Aorta (tissue), 5 donors: ENCODE results near the gene ABHD16B. TPM values are rescaled to one million over a fixed set of nuclear protein-coding genes. Genes with fewer than 3 reads are reported as not detected.
"Not testable (repeated sequence)": the region's sequence is repeated elsewhere in the genome, so short reads cannot be mapped to it uniquely, and the experiment has no call there.

Experiments used
- ATAC-seq: fragments of 200-7000 bp; cut with Tn5 transposase; one replicate; pipeline ENCODE4 v1.9.1; 2022; ENCODE audit warnings: moderate library complexity; ENCODE audit not compliant: low FRiP score
- DNase-seq, 2 donors: peaks; one replicate each; pipeline ENCODE4 v3.0.0-alpha.2; 2020
- H3K27ac ChIP-seq, 2 donors: one replicate each; pipeline ENCODE4 v1.5.1; 2013; ENCODE audit warnings: low read length in 2 of 2, mild to moderate bottlenecking in 2 of 2, moderate library complexity in 2 of 2, control low read depth in 1 of 2, inconsistent platforms in 1 of 2, low read depth in 1 of 2
- H3K27me3 ChIP-seq, 2 donors: one replicate each; pipeline ENCODE4 v1.6.1; 2013; ENCODE audit warnings: control low read depth in 1 of 2, low read length in 1 of 2, mild to moderate bottlenecking in 1 of 2, moderate library complexity in 1 of 2; ENCODE audit not compliant: insufficient read depth in 2 of 2, control insufficient read depth in 1 of 2
- H3K36me3 ChIP-seq, 2 donors: one replicate each; pipeline ENCODE4 v1.6.1; 2013; ENCODE audit warnings: control low read depth in 1 of 2, low read length in 1 of 2, mild to moderate bottlenecking in 1 of 2; ENCODE audit not compliant: insufficient read depth in 2 of 2, control insufficient read depth in 1 of 2
- H3K4me1 ChIP-seq, 2 donors: one replicate each; pipeline ENCODE4 v1.6.1; 2013; ENCODE audit warnings: low read length in 2 of 2, control low read depth in 1 of 2, mild to moderate bottlenecking in 1 of 2, moderate library complexity in 1 of 2; ENCODE audit not compliant: insufficient read depth in 2 of 2, control insufficient read depth in 1 of 2
- H3K4me3 ChIP-seq, 2 donors: one replicate each; pipeline ENCODE4 v1.5.1; 2013; ENCODE audit warnings: low read length in 2 of 2, control low read depth in 1 of 2, mild to moderate bottlenecking in 1 of 2
- H3K9me3 ChIP-seq: one replicate; pipeline ENCODE4 v1.6.1; 2013; ENCODE audit warnings: mild to moderate bottlenecking, low read length; ENCODE audit not compliant: control insufficient read depth
- WGBS, 2 donors: extraction: QIAGEN DNeasy Blood & Tissue Kit; methylation state at CpG; one replicate each; pipeline ENCODE4 v1.1.7; 2013; 5-methylcytosine and 5-hydroxymethylcytosine counted together
- intact Hi-C, 2 donors: fragments of 100-400 bp; cut with DNase I; formaldehyde crosslinking; loops; one replicate each; pipeline versions ENCODE4 v1.14.2 to v1.15.0; 2022
- polyA plus RNA-seq, 2 donors: library from polyadenylated mRNA; stranded (reverse); fragments of 200-250 nt; gene quantifications; one replicate each; pipeline ENCODE4 v1.2.3, GENCODE V29; 2013
- total RNA-seq, 2 donors: library from RNA; stranded (reverse); fragmentation: NEBNext Ultra II Directional; extraction: Animal tissue kit (Norgen Biotek cat#: 25700); gene quantifications; one replicate each; pipeline ENCODE4 v1.2.1, GENCODE V29; 2021
- donor health status: healthy with polysubstance abuse.
- donor health status: Bipolar disorder and iron deficiency.
- donor health status: DM: no; HTN: no; CAD: no.
- donor health status: DM: no; HTN: no; CAD: no.
- donor health status: DM: yes; HTN: yes; CAD: no.

The ABHD16B gene
- total and polyA plus RNA-seq, 4 donors, result 0.38 TPM; not detected in 3

DNA sequence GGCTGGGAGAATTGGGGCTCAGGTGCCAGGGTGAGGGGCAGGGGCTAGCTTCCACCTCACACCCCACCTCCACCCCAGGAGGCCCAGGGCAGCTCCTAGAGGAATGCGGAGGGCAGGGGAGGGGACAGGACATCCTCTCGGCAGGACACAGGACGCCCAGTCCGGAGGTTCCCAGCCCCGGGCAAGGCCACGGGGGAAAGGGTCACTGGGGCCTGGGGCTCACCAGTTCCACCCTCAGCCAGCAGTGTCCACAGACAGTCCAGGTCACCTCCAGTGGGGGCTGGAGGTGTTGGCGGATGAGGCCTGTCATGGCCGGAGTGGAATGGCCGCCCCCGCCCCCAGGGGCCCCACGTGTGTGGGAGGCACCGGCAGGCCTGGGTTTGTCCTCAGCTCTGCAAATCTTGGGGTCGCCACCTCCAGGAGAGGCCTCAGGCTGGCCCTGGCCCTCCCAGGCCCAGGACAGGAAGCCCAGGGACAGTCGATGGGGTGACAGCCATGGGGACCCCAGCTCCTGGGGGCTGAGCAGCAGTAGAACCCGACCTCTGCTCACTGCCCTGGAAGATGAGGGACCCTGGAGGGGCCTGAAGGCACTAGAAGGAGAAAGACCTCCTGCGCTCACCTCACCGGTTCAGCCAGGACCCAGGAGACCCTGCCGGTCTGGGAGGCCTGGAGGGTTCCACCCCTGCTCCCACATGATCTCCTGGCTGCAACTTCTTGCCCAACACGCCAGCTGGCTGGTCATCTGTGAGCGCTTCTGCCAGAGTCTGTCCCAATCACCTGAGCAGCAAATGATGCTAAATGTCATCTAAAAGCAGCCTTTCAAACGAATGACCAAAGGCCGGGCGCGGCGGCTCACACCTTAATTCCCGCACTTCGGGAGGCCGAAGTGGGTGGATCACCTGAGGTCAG, 13.0 kb upstream of the ABHD16B start:
- 85 to 87% methylated on average over 27 to 28 of the region's 28 CpGs for WGBS, 2 donors
- H3K27me3 ChIP-seq, result no peaks in the 10 kb centered on the region
- intact Hi-C loops, result no loop called here
- no peaks in the 10 kb centered on the region for H3K9me3 ChIP-seq
- H3K4me1 ChIP-seq, result no peaks in the 10 kb centered on the region
- H3K4me3 ChIP-seq, result no peak overlapping the region
- no peak overlapping the region for H3K27ac ChIP-seq
- no peaks in the 10 kb centered on the region for H3K36me3 ChIP-seq
- DNase-seq (no peak), ATAC-seq (no peak)

DNA sequence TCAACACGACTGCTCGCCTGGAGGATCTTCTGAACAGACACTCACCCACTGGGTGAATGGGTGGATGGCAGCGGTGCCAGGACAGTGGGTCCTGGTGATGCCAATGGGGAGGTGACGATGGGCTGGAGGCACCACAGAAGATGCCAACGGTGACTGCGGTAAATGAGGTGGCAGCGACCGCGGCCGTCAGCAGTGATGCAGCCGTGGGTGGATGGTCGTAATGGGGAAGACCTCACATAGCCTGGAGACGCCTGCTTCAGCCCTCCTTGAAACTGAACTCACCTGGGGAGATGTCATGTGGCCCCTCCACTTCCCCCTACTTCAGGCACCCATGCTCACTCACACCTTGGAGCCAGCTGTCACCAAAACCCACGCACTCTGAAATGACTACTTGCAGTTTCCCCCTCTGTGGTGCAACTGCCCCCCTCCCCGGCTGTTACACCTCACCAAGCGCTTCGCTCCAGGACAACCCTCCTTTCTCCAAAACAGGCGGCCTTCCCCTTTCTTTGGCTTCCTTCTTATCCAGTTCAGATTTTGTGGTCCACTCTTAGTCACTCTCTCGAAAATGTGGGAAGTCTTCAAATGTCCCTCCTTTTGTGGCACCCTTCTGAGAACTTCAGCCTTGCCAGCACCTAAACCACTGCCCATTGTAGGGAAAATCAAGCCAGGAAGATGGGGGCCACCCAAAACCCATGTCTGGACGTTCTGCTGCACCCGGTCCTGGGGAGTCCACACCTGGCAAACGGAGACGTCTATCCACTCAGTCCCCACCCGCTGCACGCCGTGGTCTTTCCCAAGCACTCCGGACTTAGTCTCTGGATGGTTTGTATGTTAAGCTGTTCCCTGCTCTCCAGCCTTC, 10.4 kb upstream of the ABHD16B start:
- ATAC-seq (no peak), DNase-seq (no peak)
- Histone ChIP-seq H3K27ac (no peak overlapping the region), H3K4me1 (no peaks in the 10 kb centered on the region), H3K27me3 (no peaks in the 10 kb centered on the region), H3K4me3 (no peak overlapping the region), H3K9me3 (no peaks in the 10 kb centered on the region), H3K36me3 (no peaks in the 10 kb centered on the region)
- 57 to 59% methylated on average over 27 of the region's 27 CpGs for WGBS, 2 donors
- intact Hi-C loops, result no loop called here

DNA sequence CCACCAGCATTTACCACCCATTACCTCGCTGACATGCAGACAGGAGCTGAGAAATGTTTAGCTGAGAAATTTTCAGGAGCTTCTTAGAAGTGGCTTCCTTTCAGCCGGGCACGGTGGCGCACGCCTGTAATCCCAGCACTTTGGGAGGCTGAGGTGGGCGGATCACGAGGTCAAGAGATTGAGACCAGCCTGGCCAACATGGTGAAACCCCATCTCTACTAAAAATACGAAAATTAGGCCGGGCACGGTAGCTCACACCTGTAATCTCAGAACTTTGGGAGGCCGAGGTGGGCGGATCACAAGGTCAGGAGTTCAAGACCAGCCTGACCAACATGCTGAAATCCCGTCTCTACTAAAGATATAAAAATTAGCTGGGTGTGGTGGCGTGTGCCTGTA, 9.8 kb upstream of the ABHD16B start:
- not testable (repeated sequence) for ATAC-seq

DNA sequence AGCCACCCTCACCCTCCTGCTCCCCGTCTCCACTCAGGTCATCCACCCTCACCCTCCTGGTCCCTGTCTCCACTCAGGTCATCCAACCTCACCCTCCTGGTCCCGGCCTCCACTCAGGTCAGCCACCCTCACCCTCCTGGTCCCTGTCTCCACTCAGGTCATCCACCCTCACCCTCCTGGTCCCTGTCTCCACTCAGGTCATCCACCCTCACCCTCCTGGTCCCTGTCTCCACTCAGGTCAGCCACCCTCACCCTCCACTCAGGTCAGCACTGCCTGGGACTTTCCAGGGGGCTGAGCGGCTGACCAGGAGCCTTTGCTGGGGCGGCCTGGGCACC, 7.6 kb upstream of the ABHD16B start:
- ATAC-seq, H3K9me3 ChIP-seq, H3K27me3 ChIP-seq, H3K4me3 ChIP-seq, H3K36me3 ChIP-seq, H3K27ac ChIP-seq, DNase-seq, H3K4me1 ChIP-seq, intact Hi-C loops: not testable (repeated sequence)
- 31 to 51% methylated on average over 3 to 4 of the region's 4 CpGs for WGBS, 2 donors

More for the DNA sequence above, 9.8 kb upstream of the ABHD16B start:
- H3K9me3 ChIP-seq, DNase-seq, H3K27ac ChIP-seq, H3K36me3 ChIP-seq, H3K27me3 ChIP-seq, intact Hi-C loops, H3K4me1 ChIP-seq, H3K4me3 ChIP-seq: not testable (repeated sequence)
- WGBS, 2 donors, result 77 to 81% methylated on average over 14 of the region's 14 CpGs

DNA sequence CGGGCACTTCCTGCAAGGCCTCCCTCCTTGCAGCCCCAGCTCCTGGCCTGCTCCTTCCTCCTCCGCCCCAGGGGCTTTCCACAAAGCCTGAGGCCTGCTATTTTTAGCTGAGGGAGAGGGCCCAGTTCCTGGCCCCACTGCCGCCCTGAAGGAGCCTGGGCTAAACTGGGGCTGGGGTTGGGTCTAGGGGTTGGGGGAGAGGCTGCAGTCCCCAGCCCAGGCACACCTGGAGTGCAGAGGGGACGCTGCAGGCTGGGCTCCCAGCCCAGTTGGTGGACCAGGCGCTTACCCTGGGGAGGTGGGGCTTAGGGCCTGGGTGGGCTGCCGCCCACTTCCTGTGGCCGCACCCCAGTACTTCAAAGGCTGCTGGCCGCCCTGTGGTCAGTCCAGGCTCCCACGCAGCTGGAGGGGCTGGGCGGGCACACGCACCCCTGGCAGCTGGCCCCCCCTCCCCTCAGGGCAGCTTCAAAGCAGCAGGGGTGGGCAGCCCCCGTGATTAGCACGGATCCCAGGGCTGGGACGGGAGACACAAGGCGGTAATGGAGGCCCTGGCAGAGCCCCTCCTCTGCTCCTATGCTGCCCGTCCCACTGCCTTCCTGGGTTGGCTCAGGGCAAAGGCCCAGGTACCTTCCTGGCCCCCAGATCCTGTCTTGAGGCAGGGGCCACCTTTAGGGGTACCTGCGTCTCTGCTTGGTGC, 7.1 kb upstream of the ABHD16B start:
- intact Hi-C loops, result no loop called here
- Histone ChIP-seq H3K27ac (no peak overlapping the region), H3K36me3 (no peaks in the 10 kb centered on the region), H3K27me3 (no peaks in the 10 kb centered on the region), H3K9me3 (no peaks in the 10 kb centered on the region), H3K4me1 (no peaks in the 10 kb centered on the region), H3K4me3 (no peak overlapping the region)
- ATAC-seq (peak; percentile 29), DNase-seq (no peak)
- 4 to 7% methylated on average over 16 to 17 of the region's 17 CpGs for WGBS, 2 donors

DNA sequence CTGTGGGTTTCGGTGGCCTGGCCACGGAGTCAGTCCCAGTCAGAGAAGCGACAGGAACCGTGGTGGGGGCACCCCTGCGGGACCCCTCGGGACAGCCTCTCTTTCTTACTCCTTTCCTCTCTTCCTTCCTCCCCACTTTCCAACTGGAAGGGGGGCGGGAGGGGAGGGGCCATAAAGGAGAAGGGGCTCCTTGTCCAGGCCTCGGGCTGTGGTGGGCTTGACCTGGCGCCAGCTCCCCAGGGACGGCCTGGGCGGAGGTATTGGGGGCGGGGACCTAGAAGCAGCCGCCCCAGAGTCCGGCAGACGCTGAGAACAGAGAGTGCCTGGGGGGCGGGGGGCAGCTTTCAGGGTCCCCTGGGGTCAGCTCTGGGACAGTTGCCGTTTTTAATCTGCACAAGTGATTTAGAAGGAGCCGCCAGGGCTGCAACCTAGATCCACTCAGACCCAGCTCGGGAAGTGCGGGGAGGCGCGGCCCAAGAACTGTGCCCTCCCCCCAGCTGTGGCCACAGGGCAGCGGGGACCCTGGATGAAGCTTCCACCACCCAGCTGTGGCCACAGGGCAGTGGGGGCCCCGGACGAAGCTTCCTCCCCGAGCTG, 6.4 kb upstream of the ABHD16B start:
- ATAC-seq, result peak; percentile 14

DNA sequence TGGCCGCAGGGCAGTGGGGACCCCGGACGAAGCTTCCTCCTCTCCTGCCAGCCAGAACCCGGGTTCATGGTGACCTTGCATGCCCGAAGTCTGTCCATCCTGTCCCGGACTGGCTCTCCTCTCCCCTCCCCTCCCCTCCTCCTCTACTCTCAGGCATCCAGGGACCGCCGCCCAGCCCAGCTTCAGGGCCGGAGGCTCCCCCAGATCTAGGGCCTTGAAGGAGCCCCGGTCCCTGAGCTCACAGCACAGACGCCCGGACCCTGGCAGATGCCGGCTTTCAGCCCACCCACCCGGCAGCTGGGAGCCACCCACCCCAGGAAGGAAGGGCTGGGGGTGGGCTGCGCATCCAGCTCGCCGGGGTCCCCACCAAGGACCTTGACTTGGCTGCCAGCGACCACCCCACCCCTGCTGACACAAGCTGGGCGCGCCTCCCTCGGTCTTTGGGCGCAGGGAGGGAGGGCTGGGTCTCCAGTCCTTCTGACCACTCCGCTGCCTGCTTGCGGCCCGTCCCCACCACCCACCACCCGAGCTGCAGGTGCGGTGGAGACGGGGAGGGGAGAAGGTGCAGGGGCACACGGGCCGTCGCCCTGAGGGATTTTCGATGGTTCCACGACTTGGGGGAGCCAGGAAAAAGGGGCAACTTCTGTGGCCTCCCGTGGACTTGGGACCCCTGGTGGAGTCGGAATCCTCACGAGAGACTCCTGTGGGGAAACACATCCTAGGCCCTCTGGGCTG, 5.8 kb upstream of the ABHD16B start:
- Histone ChIP-seq H3K27me3 (no peaks in the 10 kb centered on the region), H3K4me3 (no peak overlapping the region)

More for the DNA sequence above, 6.4 kb upstream of the ABHD16B start:
- Histone ChIP-seq H3K27ac (no peak overlapping the region), H3K9me3 (no peaks in the 10 kb centered on the region), H3K27me3 (no peaks in the 10 kb centered on the region), H3K4me3 (no peak overlapping the region), H3K4me1 (no peaks in the 10 kb centered on the region), H3K36me3 (no peaks in the 10 kb centered on the region)
- DNase-seq, result no peak
- WGBS, 2 donors, result 3 to 4% methylated on average over 24 to 26 of the region's 26 CpGs
- intact Hi-C loops, result no loop called here

DNA sequence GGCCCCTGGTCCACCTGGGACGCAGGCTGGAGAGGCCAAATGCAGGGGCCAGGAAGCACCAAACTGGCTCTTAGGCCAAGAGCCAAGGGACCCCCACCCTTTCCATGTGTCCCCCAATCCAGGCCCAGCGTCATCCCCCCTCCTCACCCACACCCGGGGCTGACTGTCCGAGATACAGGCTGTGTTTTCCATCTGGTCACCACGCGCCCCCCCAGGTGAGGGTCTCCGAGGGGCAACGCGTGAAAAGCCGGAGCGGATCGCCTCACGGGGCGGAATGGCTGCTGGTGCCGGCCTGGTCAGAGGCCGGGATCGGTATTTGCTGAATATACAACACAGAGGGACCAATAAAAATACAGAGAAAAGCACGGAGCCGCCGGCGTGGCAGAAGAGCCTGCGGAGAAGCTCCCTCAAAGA, 5.2 kb upstream of the ABHD16B start:
- intact Hi-C loops, result no loop called here
- Histone ChIP-seq H3K4me3 (no peak overlapping the region), H3K27me3 (no peaks in the 10 kb centered on the region), H3K36me3 (no peaks in the 10 kb centered on the region), H3K9me3 (no peaks in the 10 kb centered on the region), H3K4me1 (no peaks in the 10 kb centered on the region), H3K27ac (no peak overlapping the region)
- DNase-seq, result peak in 1 of 2 donors; percentile 77
- no peak for ATAC-seq
- 68 to 70% methylated on average over 22 of the region's 22 CpGs for WGBS, 2 donors

More for the DNA sequence above, 5.8 kb upstream of the ABHD16B start:
- ATAC-seq, result no peak
- H3K27ac ChIP-seq, result no peak overlapping the region
- no peaks in the 10 kb centered on the region for H3K36me3 ChIP-seq
- intact Hi-C loops, result no loop called here
- no peaks in the 10 kb centered on the region for H3K4me1 ChIP-seq
- 40 to 47% methylated on average over 36 of the region's 36 CpGs for WGBS, 2 donors
- DNase-seq, result no peak
- H3K9me3 ChIP-seq, result no peaks in the 10 kb centered on the region
